GM13977 (cell line): ENCODE data around the gene FRMD4A.
A peak's percentile ranks its signal among the peaks of the same experiment; 100 is the strongest.

Experiments used
- DNase-seq: peaks from one replicate; pipeline ENCODE4 v3.0.0; 2012; ENCODE audit warnings: low spot score
- in situ Hi-C: fragments of 300-500 bp; cut with MboI; formaldehyde crosslinking; loops from one replicate; pipeline ENCODE4 v1.12.0; 2022; ENCODE audit warnings: low sequenced_read_pairs, low pct_unique_long_range_greater_than_20kb, mixed read lengths, inconsistent platforms; ENCODE audit not compliant: unreplicated experiment
- TF ChIP-seq, protein P1 (sequence below): IDR thresholded peaks from 2 replicates; pipeline ENCODE4 v1.5.1; 2012; ENCODE audit warnings: mild to moderate bottlenecking, control low read depth; ENCODE audit not compliant: insufficient read depth; ENCODE audit errors: extremely low read depth, missing control alignments

FRMD4A gene

GRCh38 chr10:14302035-14302434, 28.7 kb downstream of the FRMD4A start:
- no peak for DNase-seq
- TF ChIP-seq, protein P1, sequence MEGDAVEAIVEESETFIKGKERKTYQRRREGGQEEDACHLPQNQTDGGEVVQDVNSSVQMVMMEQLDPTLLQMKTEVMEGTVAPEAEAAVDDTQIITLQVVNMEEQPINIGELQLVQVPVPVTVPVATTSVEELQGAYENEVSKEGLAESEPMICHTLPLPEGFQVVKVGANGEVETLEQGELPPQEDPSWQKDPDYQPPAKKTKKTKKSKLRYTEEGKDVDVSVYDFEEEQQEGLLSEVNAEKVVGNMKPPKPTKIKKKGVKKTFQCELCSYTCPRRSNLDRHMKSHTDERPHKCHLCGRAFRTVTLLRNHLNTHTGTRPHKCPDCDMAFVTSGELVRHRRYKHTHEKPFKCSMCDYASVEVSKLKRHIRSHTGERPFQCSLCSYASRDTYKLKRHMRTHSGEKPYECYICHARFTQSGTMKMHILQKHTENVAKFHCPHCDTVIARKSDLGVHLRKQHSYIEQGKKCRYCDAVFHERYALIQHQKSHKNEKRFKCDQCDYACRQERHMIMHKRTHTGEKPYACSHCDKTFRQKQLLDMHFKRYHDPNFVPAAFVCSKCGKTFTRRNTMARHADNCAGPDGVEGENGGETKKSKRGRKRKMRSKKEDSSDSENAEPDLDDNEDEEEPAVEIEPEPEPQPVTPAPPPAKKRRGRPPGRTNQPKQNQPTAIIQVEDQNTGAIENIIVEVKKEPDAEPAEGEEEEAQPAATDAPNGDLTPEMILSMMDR, result peak; percentile 12
- in situ Hi-C loops, result no loop called here

- in situ Hi-C loops, result no loop called here
- no peak for DNase-seq
- TF ChIP-seq, protein P1, result no peak
These were observed 31.2 kb downstream of the FRMD4A start for GRCh38 chr10:14299556-14299955.

DNA sequence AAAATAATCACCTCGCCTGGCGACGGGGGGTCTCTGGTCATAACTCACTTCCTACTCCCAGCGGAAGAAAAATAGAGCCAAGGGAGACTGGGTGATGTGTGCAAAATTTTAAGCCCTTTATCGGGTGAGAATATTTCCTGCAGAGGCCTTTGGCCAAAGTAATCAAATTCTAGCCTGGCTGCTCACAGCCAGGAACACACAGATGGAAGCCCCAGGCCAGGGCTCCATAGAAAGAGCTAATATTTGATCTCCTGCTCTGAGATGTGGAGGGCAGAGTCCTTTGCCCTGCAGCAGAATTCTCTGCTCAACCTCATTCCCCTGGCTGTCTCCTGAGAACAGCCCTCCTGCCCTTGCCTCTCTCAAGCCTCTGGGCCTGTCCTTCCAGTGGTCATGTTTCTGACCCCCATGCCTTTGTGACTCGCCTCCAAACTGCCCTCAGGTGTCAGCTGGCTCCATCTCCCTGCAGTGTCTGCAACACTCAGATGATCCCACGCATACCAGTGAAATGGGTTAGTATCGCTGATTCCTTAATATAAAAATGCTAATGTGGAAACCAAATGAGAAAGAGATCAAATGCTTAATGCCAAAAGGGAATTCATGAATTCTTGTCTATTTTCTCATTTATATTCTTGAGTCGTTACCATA, 34.5 kb downstream of the FRMD4A start:
- DNase-seq, result no peak
- in situ Hi-C loops, result no loop called here
- TF ChIP-seq, protein P1, result no peak

- no peak for DNase-seq
- in situ Hi-C loops, result no loop called here
- TF ChIP-seq, protein P1, result no peak
These were observed 36.2 kb downstream of the FRMD4A start for GRCh38 chr10:14294347-14295059.

DNA sequence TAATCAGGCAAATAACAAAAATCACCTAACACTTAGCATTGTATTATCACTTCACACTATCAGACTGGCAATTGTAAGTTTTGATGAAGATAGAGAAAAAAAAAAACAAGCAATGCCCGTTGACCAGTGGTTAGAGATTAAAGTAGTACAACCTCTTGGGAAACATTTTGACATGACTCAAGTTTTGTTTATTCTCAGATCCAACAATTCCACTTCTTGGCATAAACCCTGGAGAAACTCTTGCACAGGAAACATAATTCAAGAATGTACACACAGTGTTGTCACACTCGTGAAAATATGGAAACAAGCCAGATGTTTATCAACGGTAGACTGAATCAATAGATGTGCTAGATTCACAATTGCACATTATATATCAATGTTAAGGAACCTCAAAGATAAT, 37.2 kb downstream of the FRMD4A start:
- TF ChIP-seq, protein P1, result no peak
- in situ Hi-C loops, result no loop called here
- no peak for DNase-seq

GRCh38 chr10:14291296-14291695, 39.4 kb downstream of the FRMD4A start:
- in situ Hi-C loops, result no loop called here
- no peak for DNase-seq
- TF ChIP-seq, protein P1, result no peak
